Superior temporal gyrus (tissue), 1 donor: ENCODE data around the gene PROCR.
A peak's percentile ranks its signal among the peaks of the same experiment; 100 is the strongest.
"Not testable (repeated sequence)": the region's sequence is repeated elsewhere in the genome, so short reads cannot be mapped to it uniquely, and the experiment has no call there.

ENCODE experiments used
- DNase-seq: peaks from one replicate; pipeline ENCODE4 v3.0.0-alpha.2; 2016; ENCODE audit errors: extremely low spot score

Gene PROCR

GRCh38 chr20:35171753-35172433 lies at the start of gene PROCR:
TSS of gene PROCR (plus strand) at chr20:35172072. CDS start at chr20:35172155, 83 bp downstream.
- DNase-seq = peak; percentile 15

GRCh38 chr20:35122756-35123405 lies 49.0 kb upstream of the PROCR start:
- no peak for DNase-seq

- no peak for DNase-seq
Measured at GRCh38 chr20:35125753-35126152, 46.1 kb upstream of the PROCR start.

GRCh38 chr20:35129647-35130069 lies 42.2 kb upstream of the PROCR start:
- no peak for DNase-seq

- no peak for DNase-seq
Measured at GRCh38 chr20:35131934-35132333, 39.9 kb upstream of the PROCR start.

- no peak for DNase-seq
Measured at GRCh38 chr20:35133031-35133430, 38.8 kb upstream of the PROCR start.

- DNase-seq = no peak
Measured at GRCh38 chr20:35133735-35134134, 38.1 kb upstream of the PROCR start.

- DNase-seq = no peak
Measured at GRCh38 chr20:35134472-35134871, 37.4 kb upstream of the PROCR start.

- DNase-seq = no peak
Measured at GRCh38 chr20:35134880-35135279, 37.0 kb upstream of the PROCR start.

- DNase-seq = no peak
Measured at GRCh38 chr20:35135867-35136586, 35.8 kb upstream of the PROCR start.

- DNase-seq = no peak
Measured at GRCh38 chr20:35144694-35145093, 27.2 kb upstream of the PROCR start.

- peak; percentile 60 for DNase-seq
Measured at GRCh38 chr20:35145141-35145564, 26.7 kb upstream of the PROCR start.

GRCh38 chr20:35146299-35146919 lies 25.5 kb upstream of the PROCR start:
- no peak for DNase-seq

GRCh38 chr20:35146920-35147574 lies 24.8 kb upstream of the PROCR start, which contains the start of gene EDEM2:
TSS of gene EDEM2 (minus strand) at chr20:35147336. CDS start at chr20:35147258, 78 bp downstream.
- peak; percentile 97 for DNase-seq

GRCh38 chr20:35147575-35148071 lies 24.2 kb upstream of the PROCR start:
- DNase-seq = not testable (repeated sequence)

GRCh38 chr20:35150846-35151579 lies 20.9 kb upstream of the PROCR start:
- DNase-seq = no peak

GRCh38 chr20:35151736-35152135 lies 20.1 kb upstream of the PROCR start:
- DNase-seq = no peak

- no peak for DNase-seq
Measured at GRCh38 chr20:35155936-35156335, 15.9 kb upstream of the PROCR start.

- DNase-seq = no peak
Measured at GRCh38 chr20:35156978-35157377, 14.9 kb upstream of the PROCR start.

GRCh38 chr20:35160341-35160740 lies 11.5 kb upstream of the PROCR start:
- DNase-seq = not testable (repeated sequence)

- DNase-seq = not testable (repeated sequence)
Measured at GRCh38 chr20:35164531-35164930, 7.3 kb upstream of the PROCR start.
